ENCODE data around the gene LYZL6. TPM values are rescaled to one million over a fixed set of nuclear protein-coding genes. Genes with fewer than 3 reads are reported as not detected.

LYZL6 gene
- total and polyA plus RNA-seq, 2 of the 8 experiments (the other 6 are each of a cell fraction or from before 2014, with no cell fraction given) = not detected

DNA sequence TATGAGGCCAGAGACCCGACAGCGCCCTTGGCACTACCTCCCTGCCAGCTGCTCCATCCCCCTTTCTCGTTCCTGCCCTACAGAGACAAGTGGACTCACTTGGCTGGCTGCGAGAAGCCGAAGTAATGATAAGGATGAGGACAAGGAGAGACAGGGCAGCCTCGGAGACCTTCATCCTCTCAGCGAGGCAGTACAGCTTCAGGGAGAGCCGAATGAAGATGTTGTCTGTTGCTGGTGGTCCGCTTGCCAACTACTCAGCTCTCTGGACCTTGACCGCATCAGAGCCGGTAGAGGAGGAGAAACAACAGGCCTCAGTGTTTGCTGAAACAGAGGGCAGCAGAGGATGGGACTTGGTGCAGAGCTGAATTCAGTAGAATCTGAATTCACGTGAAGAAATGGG is 37.7 kb upstream of the LYZL6 start, which contains the start of gene CCL16 (continued):
- TF ChIP-seq, protein P1, sequence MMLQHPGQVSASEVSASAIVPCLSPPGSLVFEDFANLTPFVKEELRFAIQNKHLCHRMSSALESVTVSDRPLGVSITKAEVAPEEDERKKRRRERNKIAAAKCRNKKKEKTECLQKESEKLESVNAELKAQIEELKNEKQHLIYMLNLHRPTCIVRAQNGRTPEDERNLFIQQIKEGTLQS (IDR thresholded peaks at IDR 0.05; ENCODE audit: insufficient read depth, low read depth, low read length) = no peak
